A549 treated with AZD2906 at 1 μM for 4 hours (cell line): ENCODE data around the gene IL1B. TPM values are rescaled to one million over a fixed set of nuclear protein-coding genes. Genes with fewer than 3 reads are reported as not detected.

ENCODE experiments used
- total RNA-seq: library from RNA; stranded (reverse); fragments of 200-300 nt; extraction: Qiagen RNA extraction; gene quantifications from 5 replicates; pipeline ENCODE4 v1.2.3, GENCODE V29; 2022

Gene IL1B
- total RNA-seq = 0.07 to 0.21 TPM (median 0.14 TPM) in 5 replicates

GRCh38 chr2:112836695-112837117 lies at the start of gene IL1B:
Gene IL1B (minus strand): TSS chr2:112836779. CDS start chr2:112836229, 550 bp downstream.

GRCh38 chr2:112784199-112785189 lies 52.1 kb downstream of the IL1B start, which contains the start of gene IL1A:
Gene IL1A (minus strand): TSS chr2:112784493. CDS start chr2:112783770, 723 bp downstream.

Other genes starting within 250 kb of the IL1B start
- 141 to 164 TPM (median 145 TPM) in 5 replicates for gene SLC20A1, start 190.8 kb downstream of the IL1B start, total RNA-seq
- 0.06 to 0.94 TPM in 2 of 5 replicates, not detected in the others for gene NT5DC4, start 115.8 kb downstream of the IL1B start, total RNA-seq
- gene CKAP2L, start 72.2 kb downstream of the IL1B start, total RNA-seq = 11.8 to 19.1 TPM (median 13.9 TPM) in 5 replicates
- gene IL1A, start 52.3 kb downstream of the IL1B start, total RNA-seq = 0.14 to 0.31 TPM (median 0.24 TPM) in 5 replicates
- not detected in 5 replicates for gene IL37, start 74.4 kb upstream of the IL1B start, total RNA-seq
- gene IL36G, start 141.2 kb upstream of the IL1B start, total RNA-seq = not detected in 5 replicates
- gene IL36A, start 168.7 kb upstream of the IL1B start, total RNA-seq = not detected in 5 replicates
- gene IL36B, start 216.1 kb upstream of the IL1B start, total RNA-seq = 0.11 to 0.14 TPM in 2 of 5 replicates, not detected in the others
- 0.02 to 0.11 TPM (median 0.02 TPM) in 3 of 5 replicates, not detected in the others for gene IL36RN, start 222.4 kb upstream of the IL1B start, total RNA-seq
- gene IL1F10, start 231.2 kb upstream of the IL1B start, total RNA-seq = 0.09 to 0.24 TPM in 2 of 5 replicates, not detected in the others